IMR-90 (cell line): ENCODE results near the gene GPR132. TPM values are rescaled to one million over a fixed set of nuclear protein-coding genes. Genes with fewer than 3 reads are reported as not detected.

Experiments used
- ATAC-seq: fragments of 200-7000 bp; cut with Tn5 transposase; 2 replicates; pipeline ENCODE4 v1.9.1; 2020; ENCODE audit warnings: low read depth, mild to moderate bottlenecking, moderate library complexity
- BruUV-seq: library from RNA; stranded (reverse); fragments of 400-500 nt; replicated peaks from 2 replicates; lab custom pipeline; 2021; lab: Mats Ljungman, UMichigan
- CTCF ChIA-PET: fragments of 300-600 bp; formaldehyde crosslinking; extraction: SDS; loops from one replicate; lab custom pipeline; 2021; ENCODE audit warnings: antibody characterized with exemption; lab: Yijun Ruan, JAX
- POLR2A ChIA-PET: fragments of 300-600 bp; sonication (Branson Sonifier 250); formaldehyde crosslinking; loops from one replicate; lab custom pipeline; 2022; ENCODE audit warnings: antibody characterized with exemption; ENCODE audit not compliant: unreplicated experiment; lab: Charles Lee
- DNase-seq: peaks from one replicate; pipeline ENCODE4 v3.0.0; 2013
- H2AFZ ChIP-seq: replicated peaks from 2 replicates; pipeline ENCODE3; 2013; ENCODE audit warnings: low read length, mild to moderate bottlenecking; ENCODE audit not compliant: poor library complexity
- H2AK5ac ChIP-seq: 2 replicates; pipeline ENCODE4 v1.6.1; 2013; ENCODE audit warnings: low read depth, low read length, inconsistent platforms
- H2AK9ac ChIP-seq: replicated peaks from 2 replicates; pipeline ENCODE3; 2013; ENCODE audit warnings: mild to moderate bottlenecking, low read depth, low read length, moderate library complexity; ENCODE audit not compliant: poor library complexity
- H2BK120ac ChIP-seq: 2 replicates; pipeline ENCODE4 v1.6.1; 2013; ENCODE audit warnings: low read depth, low read length, inconsistent platforms
- H2BK15ac ChIP-seq: 3 replicates; pipeline ENCODE4 v1.6.1; 2013; ENCODE audit warnings: low read depth, low read length, inconsistent platforms
- H2BK20ac ChIP-seq: 2 replicates; pipeline ENCODE4 v1.6.1; 2013; ENCODE audit warnings: low read depth, mild to moderate bottlenecking, inconsistent platforms, low read length, moderate library complexity
- H2BK5ac ChIP-seq: 2 replicates; pipeline ENCODE4 v1.6.1; 2013; ENCODE audit warnings: mild to moderate bottlenecking, low read depth, low read length, inconsistent platforms; ENCODE audit not compliant: poor library complexity, severe bottlenecking
- H3K14ac ChIP-seq: replicated peaks from 2 replicates; pipeline ENCODE4 v1.6.1; 2013; ENCODE audit warnings: low read depth, low read length, inconsistent platforms
- H3K18ac ChIP-seq: 2 replicates; pipeline ENCODE4 v1.6.1; 2013; ENCODE audit warnings: low read depth, low read length, control low read depth
- H3K23ac ChIP-seq: 2 replicates; pipeline ENCODE4 v1.6.1; 2013; ENCODE audit warnings: low read depth, low read length, inconsistent platforms
- H3K27ac ChIP-seq: 2 replicates; pipeline ENCODE4 v1.5.1; 2013; ENCODE audit warnings: mild to moderate bottlenecking, control low read depth, low read length; ENCODE audit not compliant: insufficient read depth
- H3K27me3 ChIP-seq: 2 replicates; pipeline ENCODE4 v1.6.1; 2013; ENCODE audit warnings: low read length; ENCODE audit not compliant: control insufficient read depth, insufficient read depth
- H3K36me3 ChIP-seq: 2 replicates; pipeline ENCODE4 v1.6.1; 2013; ENCODE audit warnings: low read length, mixed read lengths; ENCODE audit not compliant: control insufficient read depth, insufficient read depth
- H3K4ac ChIP-seq: 2 replicates; pipeline ENCODE4 v1.6.1; 2013; ENCODE audit warnings: low read depth, low read length, inconsistent platforms
- H3K4me1 ChIP-seq: 2 replicates; pipeline ENCODE4 v1.6.1; 2013; ENCODE audit warnings: low read length, mixed read lengths; ENCODE audit not compliant: control insufficient read depth, insufficient read depth
- H3K4me2 ChIP-seq: 2 replicates; pipeline ENCODE4 v1.6.1; 2013; ENCODE audit warnings: low read depth, mild to moderate bottlenecking, control low read depth, low read length, moderate library complexity
- H3K4me3 ChIP-seq: 2 replicates; pipeline ENCODE4 v1.5.1; 2013; ENCODE audit warnings: low read depth, mild to moderate bottlenecking, control low read depth, low read length, moderate library complexity; ENCODE audit not compliant: insufficient read depth
- H3K56ac ChIP-seq: 2 replicates; pipeline ENCODE4 v1.6.1; 2013; ENCODE audit warnings: low read length, inconsistent platforms; ENCODE audit not compliant: insufficient read depth; ENCODE audit errors: extremely low read depth
- H3K79me1 ChIP-seq, 2 experiments: 2 replicates each; pipeline ENCODE4 v1.6.1; 2013; ENCODE audit warnings: low read length in 2 of 2, inconsistent platforms in 1 of 2, low read depth in 1 of 2
- H3K9ac ChIP-seq: 2 replicates; pipeline ENCODE4 v1.6.1; 2013; ENCODE audit warnings: low read depth, low read length, control low read depth
- H3K9me1 ChIP-seq: 2 replicates; pipeline ENCODE4 v1.6.1; 2013; ENCODE audit warnings: low read length, inconsistent platforms; ENCODE audit not compliant: insufficient read depth
- H3K9me3 ChIP-seq: 2 replicates; pipeline ENCODE4 v1.6.1; 2013; ENCODE audit warnings: low read length; ENCODE audit not compliant: control insufficient read depth, insufficient read depth
- H4K20me1 ChIP-seq: 2 replicates; pipeline ENCODE4 v1.6.1; 2013; ENCODE audit warnings: low read length, inconsistent platforms; ENCODE audit not compliant: insufficient read depth
- H4K5ac ChIP-seq: 2 replicates; pipeline ENCODE4 v1.6.1; 2013; ENCODE audit warnings: mild to moderate bottlenecking, low read depth, low read length, control low read depth
- H4K8ac ChIP-seq, 2 experiments: 2 replicates each; pipeline ENCODE4 v1.6.1; 2013; ENCODE audit warnings: low read depth in 2 of 2, low read length in 2 of 2, control low read depth in 1 of 2, inconsistent platforms in 1 of 2
- H4K91ac ChIP-seq: 2 replicates; pipeline ENCODE4 v1.6.1; 2013; ENCODE audit warnings: low read depth, low read length, inconsistent platforms; ENCODE audit not compliant: insufficient read depth
- BHLHE40 ChIP-seq: fragments of 150-350 bp; IDR thresholded peaks from 2 replicates; pipeline ENCODE4 v1.6.1; 2016; ENCODE audit warnings: mild to moderate bottlenecking, low read depth, low read length
- CEBPB ChIP-seq: IDR thresholded peaks from 2 replicates; pipeline ENCODE4 v1.6.1; 2012; ENCODE audit warnings: low read depth, low read length, improper control_type of control experiment
- CHD1 ChIP-seq: IDR thresholded peaks from 2 replicates; pipeline ENCODE4 v1.6.1; 2012; ENCODE audit warnings: low read depth, low read length, improper control_type of control experiment
- FOS ChIP-seq: fragments of 150-350 bp; IDR thresholded peaks from 2 replicates; pipeline ENCODE4 v1.6.1; 2016; ENCODE audit warnings: low read depth, low read length
- MAFK ChIP-seq: IDR thresholded peaks from 2 replicates; pipeline ENCODE4 v1.6.1; 2012; ENCODE audit warnings: low read depth, low read length, improper control_type of control experiment
- MAZ ChIP-seq: IDR thresholded peaks from 2 replicates; pipeline ENCODE4 v1.6.1; 2012; ENCODE audit warnings: low read depth, mild to moderate bottlenecking, low read length, improper control_type of control experiment, moderate library complexity, borderline replicate concordance
- MXI1 ChIP-seq: IDR thresholded peaks from 2 replicates; pipeline ENCODE4 v1.6.1; 2012; ENCODE audit warnings: low read depth, mild to moderate bottlenecking, low read length, moderate library complexity, borderline replicate concordance
- NFE2L2 ChIP-seq: fragments of 150-350 bp; IDR thresholded peaks from 2 replicates; pipeline ENCODE4 v1.6.1; 2016; ENCODE audit warnings: low read depth, mild to moderate bottlenecking, low read length
- POLR2A ChIP-seq: IDR thresholded peaks from 2 replicates; pipeline ENCODE4 v1.6.1; 2012; ENCODE audit warnings: mild to moderate bottlenecking, low read depth, low read length
- RAD21 ChIP-seq: IDR thresholded peaks from 2 replicates; pipeline ENCODE4 v1.6.1; 2012; ENCODE audit warnings: low read length, improper control_type of control experiment
- RCOR1 ChIP-seq: IDR thresholded peaks from 2 replicates; pipeline ENCODE4 v1.6.1; 2012; ENCODE audit warnings: mild to moderate bottlenecking, low read length, improper control_type of control experiment; ENCODE audit not compliant: insufficient replicate concordance
- SMC3 ChIP-seq: fragments of 150-350 bp; IDR thresholded peaks from 2 replicates; pipeline ENCODE4 v1.6.1; 2016; ENCODE audit warnings: low read depth, mild to moderate bottlenecking, antibody characterized with exemption, low read length, moderate library complexity
- WGBS, 2 experiments: methylation state at CpG; one replicate each; pipeline versions ENCODE4 v1.1.5 to v1.1.7; 2013; ENCODE audit warnings: missing lambda C conversion rate in 2 of 2; ENCODE audit not compliant: insufficient read length in 1 of 2; ENCODE audit errors: extremely low coverage in 2 of 2; 5-methylcytosine and 5-hydroxymethylcytosine counted together
- dilution Hi-C: fragments of 300-500 bp; cut with HindIII; formaldehyde crosslinking; loops from one replicate; pipeline ENCODE4 v1.14.3; 2018; ENCODE audit warnings: low sequenced_read_pairs; ENCODE audit not compliant: unreplicated experiment
- in situ Hi-C: fragments of 300-500 bp; cut with MboI; formaldehyde crosslinking; loops from 3 replicates; pipeline ENCODE4 v1.14.3; 2019; ENCODE audit warnings: low sequenced_read_pairs, inconsistent platforms, mixed read lengths
- intact Hi-C: fragments of 100-400 bp; cut with micrococcal nuclease; formaldehyde crosslinking; loops from 2 replicates; pipeline ENCODE4 v1.10.0; 2022
- polyA plus RNA-seq, 3 experiments: library from polyadenylated mRNA; depleted of rRNA; stranded (reverse); fragments of >200 nt; gene quantifications; 2 replicates each; pipeline ENCODE4 v1.2.3, GENCODE V29; 2012; ENCODE audit warnings: low replicate concordance in 1 of 3
- total RNA-seq: library from RNA; depleted of rRNA; stranded (reverse); fragments of >200 nt; gene quantifications from 2 replicates; pipeline ENCODE4 v1.2.3, GENCODE V29; 2012
- TF ChIP-seq, protein P1 (sequence below): fragments of 150-350 bp; IDR thresholded peaks from 2 replicates; pipeline ENCODE4 v1.6.1; 2017; ENCODE audit warnings: mild to moderate bottlenecking, antibody characterized with exemption, low read length, low read depth
- TF ChIP-seq, protein P2 (sequence below): conservative IDR thresholded peaks from 2 replicates; pipeline ENCODE4 v1.5.1; 2012; ENCODE audit warnings: mild to moderate bottlenecking, low read depth, low read length, improper control_type of control experiment
- TF ChIP-seq, protein P3 (sequence below): fragments of 150-350 bp; IDR thresholded peaks from 2 replicates; pipeline ENCODE4 v1.6.1; 2016; ENCODE audit warnings: low read depth, mild to moderate bottlenecking, low read length, moderate library complexity, borderline replicate concordance

GPR132 gene
- total and polyA plus RNA-seq, 2 of the 4 experiments (the other 2 are of a cell fraction): under 0.01 to 0.10 TPM

DNA sequence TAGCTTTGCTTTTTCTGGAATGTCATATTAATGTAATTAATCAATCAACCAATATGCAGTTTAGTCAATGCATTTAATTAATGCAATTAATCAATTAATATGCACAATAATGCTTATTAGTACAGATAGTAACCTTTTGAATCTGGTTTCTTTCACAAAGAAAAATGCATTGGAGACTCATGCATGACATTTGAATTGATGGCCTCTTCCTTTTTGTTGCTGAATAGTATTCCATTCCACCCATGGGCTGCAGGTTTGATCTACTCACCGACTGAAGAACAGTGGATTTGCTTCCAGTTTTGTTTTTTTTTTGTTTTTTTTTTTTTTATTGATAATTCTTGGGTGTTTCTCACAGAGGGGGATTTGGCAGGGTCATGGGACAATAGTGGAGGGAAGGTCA lies 13.1 kb upstream of the GPR132 start:
- Histone ChIP-seq H2BK20ac (no peak overlapping the region), H2BK5ac (no peak overlapping the region), H3K23ac (no peak overlapping the region), H3K4ac (no peak overlapping the region), H2AK5ac (no peak overlapping the region), H3K4me3 (no peak overlapping the region), H3K9ac (no peak overlapping the region), H4K91ac (no peak overlapping the region), H3K27me3 (peaks cover 6% of the 10 kb centered on the region; the same call in 1 of the 2 replicates), H3K79me1 (no peaks in the 10 kb centered on the region), H3K9me1 (no peaks in the 10 kb centered on the region), H2AFZ (no peak overlapping the region), H2BK120ac (no peak overlapping the region), H3K4me1 (peaks cover 4% of the 10 kb centered on the region; the same call in 1 of the 2 replicates), H2AK9ac (no peak overlapping the region), H4K5ac (no peak overlapping the region), H3K27ac (no peak overlapping the region), H2BK15ac (no peak overlapping the region), H3K18ac (no peak overlapping the region), H4K8ac (no peak overlapping the region), H3K56ac (no peak overlapping the region), H3K14ac (no peak overlapping the region), H3K9me3 (no peaks in the 10 kb centered on the region), H3K36me3 (no peaks in the 10 kb centered on the region), H4K20me1 (no peaks in the 10 kb centered on the region), H3K4me2 (no peak overlapping the region)
- no CpG with 5 or more reads among the region's 1 CpG for WGBS, 2 experiments
- DNase-seq (no peak), ATAC-seq (no peak)
- intact Hi-C loops (no loop called here), dilution Hi-C loops (no loop called here), in situ Hi-C loops (no loop called here)
- ChIA-PET POLR2A (no interaction called here), CTCF (no interaction called here)
- no TSS peak for BruUV-seq
- no peak for TF ChIP-seq CHD1
- TF ChIP-seq MAZ: no peak
- no peak for TF ChIP-seq POLR2A
- no peak for TF ChIP-seq BHLHE40
- TF ChIP-seq SMC3: no peak
- no peak for TF ChIP-seq MAFK
- no peak for TF ChIP-seq CEBPB
- TF ChIP-seq, protein P1, sequence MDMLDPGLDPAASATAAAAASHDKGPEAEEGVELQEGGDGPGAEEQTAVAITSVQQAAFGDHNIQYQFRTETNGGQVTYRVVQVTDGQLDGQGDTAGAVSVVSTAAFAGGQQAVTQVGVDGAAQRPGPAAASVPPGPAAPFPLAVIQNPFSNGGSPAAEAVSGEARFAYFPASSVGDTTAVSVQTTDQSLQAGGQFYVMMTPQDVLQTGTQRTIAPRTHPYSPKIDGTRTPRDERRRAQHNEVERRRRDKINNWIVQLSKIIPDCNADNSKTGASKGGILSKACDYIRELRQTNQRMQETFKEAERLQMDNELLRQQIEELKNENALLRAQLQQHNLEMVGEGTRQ: no peak
- no peak for TF ChIP-seq MXI1
- TF ChIP-seq, protein P2, sequence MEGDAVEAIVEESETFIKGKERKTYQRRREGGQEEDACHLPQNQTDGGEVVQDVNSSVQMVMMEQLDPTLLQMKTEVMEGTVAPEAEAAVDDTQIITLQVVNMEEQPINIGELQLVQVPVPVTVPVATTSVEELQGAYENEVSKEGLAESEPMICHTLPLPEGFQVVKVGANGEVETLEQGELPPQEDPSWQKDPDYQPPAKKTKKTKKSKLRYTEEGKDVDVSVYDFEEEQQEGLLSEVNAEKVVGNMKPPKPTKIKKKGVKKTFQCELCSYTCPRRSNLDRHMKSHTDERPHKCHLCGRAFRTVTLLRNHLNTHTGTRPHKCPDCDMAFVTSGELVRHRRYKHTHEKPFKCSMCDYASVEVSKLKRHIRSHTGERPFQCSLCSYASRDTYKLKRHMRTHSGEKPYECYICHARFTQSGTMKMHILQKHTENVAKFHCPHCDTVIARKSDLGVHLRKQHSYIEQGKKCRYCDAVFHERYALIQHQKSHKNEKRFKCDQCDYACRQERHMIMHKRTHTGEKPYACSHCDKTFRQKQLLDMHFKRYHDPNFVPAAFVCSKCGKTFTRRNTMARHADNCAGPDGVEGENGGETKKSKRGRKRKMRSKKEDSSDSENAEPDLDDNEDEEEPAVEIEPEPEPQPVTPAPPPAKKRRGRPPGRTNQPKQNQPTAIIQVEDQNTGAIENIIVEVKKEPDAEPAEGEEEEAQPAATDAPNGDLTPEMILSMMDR: no peak
- no peak for TF ChIP-seq RCOR1
- TF ChIP-seq FOS: no peak
- TF ChIP-seq, protein P3, sequence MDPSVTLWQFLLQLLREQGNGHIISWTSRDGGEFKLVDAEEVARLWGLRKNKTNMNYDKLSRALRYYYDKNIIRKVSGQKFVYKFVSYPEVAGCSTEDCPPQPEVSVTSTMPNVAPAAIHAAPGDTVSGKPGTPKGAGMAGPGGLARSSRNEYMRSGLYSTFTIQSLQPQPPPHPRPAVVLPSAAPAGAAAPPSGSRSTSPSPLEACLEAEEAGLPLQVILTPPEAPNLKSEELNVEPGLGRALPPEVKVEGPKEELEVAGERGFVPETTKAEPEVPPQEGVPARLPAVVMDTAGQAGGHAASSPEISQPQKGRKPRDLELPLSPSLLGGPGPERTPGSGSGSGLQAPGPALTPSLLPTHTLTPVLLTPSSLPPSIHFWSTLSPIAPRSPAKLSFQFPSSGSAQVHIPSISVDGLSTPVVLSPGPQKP: no peak
- TF ChIP-seq RAD21: no peak
- no peak for TF ChIP-seq NFE2L2
